Measurements from ENCODE around the gene RS1. TPM values are rescaled to one million over a fixed set of nuclear protein-coding genes. Genes with fewer than 3 reads are reported as not detected.

RS1 gene
- total RNA-seq, 4 donors from 2014 or later, result not detected

DNA sequence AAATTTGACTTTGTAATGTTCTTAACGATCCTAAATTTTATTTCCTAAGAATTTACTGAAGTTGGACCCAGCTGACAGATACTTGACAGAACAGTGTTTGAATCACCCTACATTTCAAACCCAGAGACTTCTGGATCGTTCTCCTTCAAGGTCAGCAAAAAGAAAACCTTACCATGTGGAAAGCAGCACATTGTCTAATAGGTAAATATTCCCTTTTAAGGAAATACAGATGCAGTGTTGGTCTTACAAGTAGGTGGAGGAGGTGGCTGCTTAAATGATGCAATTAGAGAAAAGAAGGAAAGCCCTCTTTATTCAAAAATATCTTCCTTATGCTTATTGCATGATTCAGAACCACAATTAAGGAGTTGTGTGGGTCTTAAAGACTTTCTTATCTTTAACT, 73.5 kb downstream of the RS1 start:
- Histone ChIP-seq H3K4me1 (no peaks in the 10 kb centered on the region), H3K9me3 (no peaks in the 10 kb centered on the region), H3K27me3 (no peaks in the 10 kb centered on the region), H3K4me3 (no peak overlapping the region), H3K27ac (replicated peaks in 1 of 4) (no peak overlapping the region), H3K36me3 (peaks cover 0 to 4% (median 2%) of the 10 kb centered on the region in 4 donors)
- WGBS, result 63% methylated on average over 2 of the region's 2 CpGs
- TF ChIP-seq EP300 (IDR thresholded peaks at IDR 0.05), result no peak
- TF ChIP-seq, protein P1, sequence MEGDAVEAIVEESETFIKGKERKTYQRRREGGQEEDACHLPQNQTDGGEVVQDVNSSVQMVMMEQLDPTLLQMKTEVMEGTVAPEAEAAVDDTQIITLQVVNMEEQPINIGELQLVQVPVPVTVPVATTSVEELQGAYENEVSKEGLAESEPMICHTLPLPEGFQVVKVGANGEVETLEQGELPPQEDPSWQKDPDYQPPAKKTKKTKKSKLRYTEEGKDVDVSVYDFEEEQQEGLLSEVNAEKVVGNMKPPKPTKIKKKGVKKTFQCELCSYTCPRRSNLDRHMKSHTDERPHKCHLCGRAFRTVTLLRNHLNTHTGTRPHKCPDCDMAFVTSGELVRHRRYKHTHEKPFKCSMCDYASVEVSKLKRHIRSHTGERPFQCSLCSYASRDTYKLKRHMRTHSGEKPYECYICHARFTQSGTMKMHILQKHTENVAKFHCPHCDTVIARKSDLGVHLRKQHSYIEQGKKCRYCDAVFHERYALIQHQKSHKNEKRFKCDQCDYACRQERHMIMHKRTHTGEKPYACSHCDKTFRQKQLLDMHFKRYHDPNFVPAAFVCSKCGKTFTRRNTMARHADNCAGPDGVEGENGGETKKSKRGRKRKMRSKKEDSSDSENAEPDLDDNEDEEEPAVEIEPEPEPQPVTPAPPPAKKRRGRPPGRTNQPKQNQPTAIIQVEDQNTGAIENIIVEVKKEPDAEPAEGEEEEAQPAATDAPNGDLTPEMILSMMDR (IDR thresholded peaks at IDR 0.05), result no peak
- no peak for TF ChIP-seq POLR2AphosphoS5 (IDR thresholded peaks at IDR 0.05)
- no peak for TF ChIP-seq POLR2A (IDR thresholded peaks at IDR 0.05; ENCODE audit: low read depth)
- DNase-seq (ENCODE audit: extremely low spot score), result no peak
- intact Hi-C loops (cut with DNase I), result no loop called here

DNA sequence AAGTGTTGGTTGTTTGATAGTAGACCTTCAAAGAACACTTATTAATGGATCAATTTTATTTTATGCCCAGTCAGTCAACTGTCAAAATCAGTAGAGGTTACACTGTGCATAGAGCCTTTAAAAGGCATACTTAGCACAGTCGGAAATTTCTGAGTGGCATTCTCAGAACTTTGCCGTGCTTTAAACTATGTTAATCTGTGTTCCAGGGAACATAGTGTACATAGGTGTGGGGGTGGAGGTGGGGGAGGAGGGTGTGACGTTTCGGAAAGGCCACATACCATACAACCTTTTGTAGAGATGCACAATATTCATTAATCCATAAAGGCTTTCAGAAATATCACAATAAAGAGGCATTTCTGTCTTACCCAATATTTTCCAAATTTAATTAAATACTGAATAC, 75.8 kb downstream of the RS1 start:
- Histone ChIP-seq H3K27ac (replicated peaks in 1 of 4) (no peak overlapping the region), H3K4me1 (no peaks in the 10 kb centered on the region), H3K4me3 (no peak overlapping the region), H3K36me3 (peaks cover 0 to 4% (median 2%) of the 10 kb centered on the region in 4 donors), H3K9me3 (no peaks in the 10 kb centered on the region), H3K27me3 (no peaks in the 10 kb centered on the region)
- TF ChIP-seq POLR2A (IDR thresholded peaks at IDR 0.05; ENCODE audit: low read depth), result no peak
- no peak for TF ChIP-seq POLR2AphosphoS5 (IDR thresholded peaks at IDR 0.05)
- no peak for TF ChIP-seq EP300 (IDR thresholded peaks at IDR 0.05)
- TF ChIP-seq, protein P1 (IDR thresholded peaks at IDR 0.05), result no peak
- intact Hi-C loops (cut with DNase I), result no loop called here
- WGBS, result 76% methylated on average over 4 of the region's 4 CpGs
- no peak for DNase-seq (ENCODE audit: extremely low spot score)

DNA sequence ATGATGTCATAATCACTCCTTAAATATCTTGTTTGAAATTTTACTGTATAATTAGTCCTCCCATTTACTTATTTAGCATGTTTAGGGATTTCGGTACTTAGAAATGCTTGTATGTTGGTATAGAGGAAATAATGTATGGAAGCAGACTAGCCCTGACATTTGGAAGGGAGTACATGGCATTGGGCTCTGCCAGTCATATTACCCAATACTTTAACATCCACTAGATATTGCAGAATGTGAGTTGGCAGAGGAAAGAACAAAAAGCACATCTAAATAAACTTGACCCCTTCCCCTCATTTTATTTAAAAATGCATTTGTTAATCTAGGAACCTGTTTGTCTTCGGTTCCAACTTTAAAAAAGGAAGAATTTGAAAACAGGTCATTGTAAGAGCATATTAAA, 77.8 kb downstream of the RS1 start:
- intact Hi-C loops (cut with DNase I), result no loop called here

DNA sequence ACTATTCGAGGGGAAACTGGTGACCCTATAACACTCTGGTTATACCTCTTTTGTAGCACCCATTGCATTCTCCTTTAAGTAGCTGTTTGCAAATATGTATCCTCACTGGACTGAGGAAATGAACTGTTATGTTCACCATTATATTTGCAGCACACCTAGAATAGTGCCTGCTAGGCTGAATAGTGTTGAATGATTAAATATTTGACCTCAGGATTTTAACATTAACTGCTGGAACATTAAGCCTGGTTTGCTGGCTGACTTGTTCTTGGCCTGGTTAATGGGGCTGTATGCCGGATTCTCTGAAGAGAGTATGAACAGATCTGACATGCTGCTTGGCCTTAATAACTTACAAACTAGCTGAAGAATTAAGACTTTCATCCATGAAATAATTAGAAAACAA, 80.1 kb downstream of the RS1 start:
- Histone ChIP-seq H3K27me3 (no peaks in the 10 kb centered on the region), H3K4me1 (no peaks in the 10 kb centered on the region), H3K36me3 (no peaks in the 10 kb centered on the region), H3K4me3 (no peak overlapping the region), H3K27ac (replicated peaks in 1 of 4) (no peak overlapping the region), H3K9me3 (no peaks in the 10 kb centered on the region)
- DNase-seq (ENCODE audit: extremely low spot score), result no peak
- intact Hi-C loops (cut with DNase I), result no loop called here
- 81% methylated on average over 2 of the region's 2 CpGs for WGBS
- no peak for TF ChIP-seq POLR2A (IDR thresholded peaks at IDR 0.05; ENCODE audit: low read depth)
- no peak for TF ChIP-seq POLR2AphosphoS5 (IDR thresholded peaks at IDR 0.05)
- TF ChIP-seq EP300 (IDR thresholded peaks at IDR 0.05), result no peak
- TF ChIP-seq, protein P1 (IDR thresholded peaks at IDR 0.05), result no peak

More for the DNA sequence above, 77.8 kb downstream of the RS1 start:
- no peak overlapping the region for H3K4me3 ChIP-seq
- no peaks in the 10 kb centered on the region for H3K9me3 ChIP-seq
- no peak for DNase-seq (ENCODE audit: extremely low spot score)
- no peaks in the 10 kb centered on the region for H3K4me1 ChIP-seq
- H3K36me3 ChIP-seq, result peaks cover 0 to 4% (median 0%) of the 10 kb centered on the region in 4 donors
- TF ChIP-seq POLR2AphosphoS5 (IDR thresholded peaks at IDR 0.05) (no peak), POLR2A (IDR thresholded peaks at IDR 0.05; ENCODE audit: low read depth) (no peak), EP300 (IDR thresholded peaks at IDR 0.05) (no peak)
- TF ChIP-seq, protein P1 (IDR thresholded peaks at IDR 0.05), result no peak
- no peaks in the 10 kb centered on the region for H3K27me3 ChIP-seq
- WGBS, result 94% methylated on average over 2 of the region's 2 CpGs
- H3K27ac ChIP-seq (replicated peaks in 1 of 4), result no peak overlapping the region

Other genes with a start within 250 kb of the RS1 start
- gene CDKL5, start 246.5 kb downstream of the RS1 start, total RNA-seq, result 1 to 10 TPM; 3.7 to 6.5 (median 4.6) TPM
- gene PPEF1, start 35.5 kb upstream of the RS1 start, total RNA-seq, result 1 to 10 TPM in 1 of 4 donors, under 1 TPM in 3; 0.29 to 1.7 (median 0.54) TPM